Omental fat pad (tissue), 4 donors: ENCODE measurements around the gene GTF2A2. TPM values are rescaled to one million over a fixed set of nuclear protein-coding genes. Genes with fewer than 3 reads are reported as not detected.

Experiments
- ATAC-seq: fragments of 150-250 bp; one replicate; pipeline ENCODE4 v1.9.1; 2016; ENCODE audit warnings: mild to moderate bottlenecking, moderate library complexity; ENCODE audit not compliant: low FRiP score
- DNase-seq: peaks from one replicate; pipeline ENCODE4 v3.0.0-alpha.2; 2019; ENCODE audit warnings: low spot score
- CTCF ChIP-seq, 3 donors: fragments of 450-650 bp; IDR thresholded peaks; one replicate each; pipeline ENCODE4 v1.5.1; 2016 to 2017; ENCODE audit warnings: antibody characterized with exemption in 3 of 3, mild to moderate bottlenecking in 3 of 3, moderate library complexity in 2 of 3
- total RNA-seq, 4 donors: library from RNA; depleted of rRNA; stranded (reverse); fragments of >200 nt; gene quantifications; one replicate each; pipeline ENCODE4 v1.1.0, GENCODE V29; 2016

The GTF2A2 gene
- total RNA-seq, 4 donors from 2014 or later = 22.4 to 38.6 (median 28.7) TPM

GRCh38 chr15:59609730-59610712, 47.3 kb downstream of the GTF2A2 start:
- ATAC-seq (no peak), DNase-seq (no peak)
- TF ChIP-seq CTCF (IDR thresholded peaks at IDR 0.05) = no peak

DNA sequence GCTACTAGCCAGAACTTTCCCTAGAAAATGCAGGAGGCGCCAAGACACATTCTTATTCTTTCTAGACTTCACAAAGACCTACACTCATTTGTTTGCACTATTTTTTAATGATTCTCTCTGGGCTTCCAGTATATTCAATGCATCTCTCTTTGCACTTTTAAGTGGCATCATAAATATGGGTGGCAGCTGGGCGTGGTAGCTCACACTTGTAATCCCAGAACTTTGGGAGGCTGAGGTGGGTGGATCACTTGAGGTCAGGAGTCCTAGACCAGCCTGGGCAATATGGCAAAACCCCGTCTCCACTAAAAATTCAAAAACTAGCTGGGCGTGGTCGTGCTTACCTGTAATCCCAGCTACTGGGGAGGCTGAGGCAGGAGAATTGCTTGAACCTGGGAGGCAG, 51.3 kb downstream of the GTF2A2 start:
- TF ChIP-seq CTCF (IDR thresholded peaks at IDR 0.05) = no peak
- DNase-seq (no peak), ATAC-seq (no peak)

DNA sequence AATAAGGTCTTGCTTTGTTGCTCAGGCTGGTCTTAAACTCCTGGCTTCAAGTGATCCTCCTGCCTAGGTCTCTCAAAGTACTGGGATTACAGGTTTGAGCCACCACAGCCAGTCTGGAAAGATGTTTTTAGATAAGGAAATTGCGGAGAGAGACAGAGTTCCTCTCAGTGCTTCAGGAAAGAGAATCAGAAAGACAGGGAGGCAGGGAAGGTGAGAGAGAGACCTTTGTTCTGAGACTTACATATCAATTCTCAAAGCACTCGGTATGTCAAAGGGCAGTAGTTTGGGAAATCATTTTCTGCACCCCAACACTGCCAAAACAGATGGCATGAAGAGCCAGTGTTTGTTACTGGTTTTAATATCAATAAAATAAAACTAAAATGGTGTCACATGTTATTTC, 58.9 kb downstream of the GTF2A2 start:
- no peak for DNase-seq
- ATAC-seq = no peak
- no peak for TF ChIP-seq CTCF (IDR thresholded peaks at IDR 0.05)

GRCh38 chr15:59596640-59597039, 60.7 kb downstream of the GTF2A2 start:
- no peak for TF ChIP-seq CTCF (IDR thresholded peaks at IDR 0.05)
- DNase-seq (no peak), ATAC-seq (no peak)

DNA sequence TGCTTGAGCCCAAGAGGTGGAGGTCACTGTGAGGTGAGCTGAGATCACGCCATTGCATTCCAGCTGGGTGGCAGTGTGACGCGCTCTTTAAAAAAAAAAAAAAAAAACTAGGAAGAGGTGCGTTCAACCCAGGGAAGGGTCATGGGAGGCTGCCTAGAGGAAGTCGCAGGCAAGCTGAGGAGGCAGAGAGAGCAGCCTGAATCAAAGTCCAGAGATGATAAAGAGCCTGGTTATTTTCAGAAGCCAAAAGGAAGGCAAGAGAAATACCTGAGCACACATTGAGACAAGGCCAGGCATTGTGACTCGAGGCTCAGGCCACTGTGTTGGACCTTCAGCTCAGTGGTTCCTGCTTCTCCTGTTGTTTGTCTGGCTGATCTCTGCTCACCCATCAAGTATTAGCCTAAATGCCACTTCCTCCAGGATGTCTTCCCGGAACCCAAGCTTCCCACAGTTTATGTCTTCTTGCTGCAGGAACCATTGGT, 61.8 kb downstream of the GTF2A2 start:
- ATAC-seq = no peak
- no peak for DNase-seq
- no peak for TF ChIP-seq CTCF (IDR thresholded peaks at IDR 0.05)

DNA sequence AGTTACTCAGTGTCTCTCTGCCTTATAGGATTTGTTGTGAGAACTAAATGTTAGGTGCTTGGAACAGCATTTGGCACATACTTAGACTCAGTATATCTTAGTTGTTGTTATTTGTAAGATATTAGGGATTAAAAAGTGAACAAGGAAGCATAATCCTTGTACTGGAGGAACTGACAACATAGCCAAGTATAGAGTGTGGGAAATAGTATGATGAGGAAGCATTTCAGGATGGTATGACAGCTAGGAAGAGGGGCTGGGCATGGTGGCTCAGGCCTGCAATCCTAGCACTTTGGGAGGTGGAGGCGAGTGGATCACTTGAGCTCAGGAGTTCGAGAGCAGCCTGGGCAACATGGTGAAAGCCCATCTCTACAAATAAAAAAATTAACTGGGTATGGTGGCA, 62.3 kb downstream of the GTF2A2 start:
- no peak for DNase-seq
- TF ChIP-seq CTCF (IDR thresholded peaks at IDR 0.05) = no peak
- ATAC-seq = no peak

DNA sequence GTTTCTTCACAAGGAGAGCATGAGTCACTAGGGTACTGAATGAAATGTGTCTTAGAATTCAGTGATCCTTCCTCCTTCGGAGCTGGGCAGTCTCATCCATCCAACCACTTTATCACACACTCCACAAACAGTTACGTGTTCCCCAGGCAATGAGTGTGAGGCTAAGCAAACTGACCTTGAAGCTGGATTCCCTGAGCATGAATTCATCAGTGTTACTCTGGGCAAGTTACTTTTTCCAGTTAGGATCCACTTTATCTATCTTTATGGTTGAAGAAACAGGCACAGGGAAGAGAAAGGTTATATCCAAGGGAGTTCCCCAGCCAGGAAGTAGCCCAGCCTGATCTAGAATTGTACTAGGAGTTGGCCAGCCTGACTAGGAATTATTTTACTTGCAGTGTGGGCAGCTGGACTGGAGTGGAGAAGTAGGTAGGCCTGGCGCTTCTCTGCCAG, 62.8 kb downstream of the GTF2A2 start:
- ATAC-seq = peak; percentile 97
- TF ChIP-seq CTCF (IDR thresholded peaks at IDR 0.05) = no peak
- no peak for DNase-seq
